Measurements from ENCODE around the gene ATP5MC3. TPM values are rescaled to one million over a fixed set of nuclear protein-coding genes. Genes with fewer than 3 reads are reported as not detected.
"Not testable (repeated sequence)": the region's sequence is repeated elsewhere in the genome, so short reads cannot be mapped to it uniquely, and the experiment has no call there.

The ATP5MC3 gene
- total RNA-seq (189 TPM), polyA plus RNA-seq (ENCODE audit: insufficient read depth, low read depth, low replicate concordance) (990 TPM)
- long read RNA-seq, donor 1, full-length matches to known transcripts: 194 of 388 reads
- long read RNA-seq, donor 1, partial matches to known transcripts: 155 of 388 reads
- long read RNA-seq, donor 1, other reads (novel, unspliced or antisense): 39 of 388 reads
- long read RNA-seq, donor 2, full-length matches to known transcripts: 269 of 392 reads
- long read RNA-seq, donor 2, partial matches to known transcripts: 65 of 392 reads
- long read RNA-seq, donor 2, other reads (novel, unspliced or antisense): 58 of 392 reads
- long read RNA-seq, donor 3, full-length matches to known transcripts: 321 of 458 reads
- long read RNA-seq, donor 3, partial matches to known transcripts: 71 of 458 reads
- long read RNA-seq, donor 3, other reads (novel, unspliced or antisense): 66 of 458 reads
- long read RNA-seq, donor 4, full-length matches to known transcripts: 205 of 264 reads
- long read RNA-seq, donor 4, partial matches to known transcripts: 14 of 264 reads
- long read RNA-seq, donor 4, other reads (novel, unspliced or antisense): 45 of 264 reads
- long read RNA-seq, donor 5, full-length matches to known transcripts: 8 of 27 reads
- long read RNA-seq, donor 5, partial matches to known transcripts: 14 of 27 reads
- long read RNA-seq, donor 5, other reads (novel, unspliced or antisense): 5 of 27 reads
- long read RNA-seq, donor 6, full-length matches to known transcripts: 571 of 1,007 reads
- long read RNA-seq, donor 6, partial matches to known transcripts: 323 of 1,007 reads
- long read RNA-seq, donor 6, other reads (novel, unspliced or antisense): 113 of 1,007 reads
- long read RNA-seq, donor 7, full-length matches to known transcripts: 119 of 128 reads
- long read RNA-seq, donor 7, partial matches to known transcripts: 8 of 128 reads
- long read RNA-seq, donor 7, other reads (novel, unspliced or antisense): 1 of 128 reads
- long read RNA-seq, donor 8, full-length matches to known transcripts: 284 of 497 reads
- long read RNA-seq, donor 8, partial matches to known transcripts: 154 of 497 reads
- long read RNA-seq, donor 8, other reads (novel, unspliced or antisense): 59 of 497 reads
- long read RNA-seq, donor 9, full-length matches to known transcripts: 138 of 222 reads
- long read RNA-seq, donor 9, partial matches to known transcripts: 60 of 222 reads
- long read RNA-seq, donor 9, other reads (novel, unspliced or antisense): 24 of 222 reads
- long read RNA-seq, donor 10, full-length matches to known transcripts: 209 of 392 reads
- long read RNA-seq, donor 10, partial matches to known transcripts: 149 of 392 reads
- long read RNA-seq, donor 10, other reads (novel, unspliced or antisense): 34 of 392 reads

GRCh38 chr2:175181104-175181876 is at the start of gene ATP5MC3:
Gene ATP5MC3 (minus strand): TSS chr2:175181710. CDS start chr2:175181393, 317 bp downstream.
- Histone ChIP-seq H3K9ac (ENCODE audit: low read length in 3 of 3) (peak within 1 kb of the TSS; percentile 57 to 99 (median 99)), H3K27me3 (ENCODE audit: control insufficient read depth, insufficient read depth, low read length) (no peaks in the 10 kb centered on the region), H3K27ac (ENCODE audit: low read depth in 2 of 2, low read length in 2 of 2) (peak within 1 kb of the TSS; percentile 89 to 94), H3K36me3 (ENCODE audit: control insufficient read depth in 2 of 3, insufficient read depth in 3 of 3, low read length in 3 of 3) (peaks cover 8 to 34% (median 18%) of the 10 kb centered on the region in 3 donors), H3K9me3 (ENCODE audit: control insufficient read depth in 2 of 3, insufficient read depth in 1 of 3, low read length in 3 of 3) (no peaks in the 10 kb centered on the region), H3K4me3 (ENCODE audit: low read length in 3 of 3) (peak within 1 kb of the TSS; percentile 78 to 98 (median 97)), H3K4me1 (ENCODE audit: control insufficient read depth in 2 of 3, insufficient read depth in 2 of 3, low read depth in 1 of 3, low read length in 3 of 3) (peaks cover 0 to 4% (median 2%) of the 10 kb centered on the region in 3 donors)
- TF ChIP-seq, protein P1, sequence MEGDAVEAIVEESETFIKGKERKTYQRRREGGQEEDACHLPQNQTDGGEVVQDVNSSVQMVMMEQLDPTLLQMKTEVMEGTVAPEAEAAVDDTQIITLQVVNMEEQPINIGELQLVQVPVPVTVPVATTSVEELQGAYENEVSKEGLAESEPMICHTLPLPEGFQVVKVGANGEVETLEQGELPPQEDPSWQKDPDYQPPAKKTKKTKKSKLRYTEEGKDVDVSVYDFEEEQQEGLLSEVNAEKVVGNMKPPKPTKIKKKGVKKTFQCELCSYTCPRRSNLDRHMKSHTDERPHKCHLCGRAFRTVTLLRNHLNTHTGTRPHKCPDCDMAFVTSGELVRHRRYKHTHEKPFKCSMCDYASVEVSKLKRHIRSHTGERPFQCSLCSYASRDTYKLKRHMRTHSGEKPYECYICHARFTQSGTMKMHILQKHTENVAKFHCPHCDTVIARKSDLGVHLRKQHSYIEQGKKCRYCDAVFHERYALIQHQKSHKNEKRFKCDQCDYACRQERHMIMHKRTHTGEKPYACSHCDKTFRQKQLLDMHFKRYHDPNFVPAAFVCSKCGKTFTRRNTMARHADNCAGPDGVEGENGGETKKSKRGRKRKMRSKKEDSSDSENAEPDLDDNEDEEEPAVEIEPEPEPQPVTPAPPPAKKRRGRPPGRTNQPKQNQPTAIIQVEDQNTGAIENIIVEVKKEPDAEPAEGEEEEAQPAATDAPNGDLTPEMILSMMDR (IDR thresholded peaks at IDR 0.05; ENCODE audit: borderline replicate concordance, extremely low read depth, insufficient read depth): no peak
- FAIRE-seq (no peak), DNase-seq (peak; percentile 94 to 98 (median 98))
- intact Hi-C loops (cut with DNase I): no loop called here

DNA sequence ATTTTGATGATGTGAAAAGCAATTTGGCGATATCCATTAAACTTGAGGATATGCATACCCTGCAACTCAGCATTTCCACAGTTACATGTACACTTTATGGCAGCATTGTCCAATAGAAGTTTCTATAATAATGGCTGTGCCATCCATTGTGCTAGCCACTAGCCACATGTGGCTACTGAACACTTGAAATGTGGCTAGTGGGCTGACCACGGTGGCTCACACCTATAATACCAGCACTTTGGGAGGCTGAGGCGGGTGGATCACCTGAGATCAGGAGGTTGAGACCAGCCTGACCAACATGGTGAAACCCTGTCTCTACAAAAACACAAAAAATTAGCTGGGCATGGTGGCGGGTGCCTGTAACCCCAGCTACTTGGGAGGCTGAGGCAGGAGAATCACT is 47.1 kb upstream of the ATP5MC3 start:
- H3K36me3 ChIP-seq (ENCODE audit: control insufficient read depth in 2 of 3, insufficient read depth in 3 of 3, low read length in 3 of 3); H3K27ac ChIP-seq (ENCODE audit: low read depth in 2 of 2, low read length in 2 of 2); H3K27me3 ChIP-seq (ENCODE audit: control insufficient read depth, insufficient read depth, low read length); H3K4me1 ChIP-seq (ENCODE audit: control insufficient read depth in 2 of 3, insufficient read depth in 2 of 3, low read depth in 1 of 3, low read length in 3 of 3); FAIRE-seq; intact Hi-C loops (cut with DNase I); H3K9me3 ChIP-seq (ENCODE audit: control insufficient read depth in 2 of 3, insufficient read depth in 1 of 3, low read length in 3 of 3); H3K4me3 ChIP-seq (ENCODE audit: low read length in 3 of 3); H3K9ac ChIP-seq (ENCODE audit: low read length in 3 of 3): not testable (repeated sequence)
- peak in 1 of 5 donors; percentile 15 for DNase-seq

- intact Hi-C loops (cut with DNase I): no loop called here
- TF ChIP-seq, protein P1 (IDR thresholded peaks at IDR 0.05; ENCODE audit: borderline replicate concordance, extremely low read depth, insufficient read depth): no peak
- H3K36me3 ChIP-seq (ENCODE audit: control insufficient read depth in 2 of 3, insufficient read depth in 3 of 3, low read length in 3 of 3): no peaks in the 10 kb centered on the region
- H3K9ac ChIP-seq (ENCODE audit: low read length in 3 of 3): no peak overlapping the region
- H3K27ac ChIP-seq (ENCODE audit: low read depth in 2 of 2, low read length in 2 of 2): no peak overlapping the region
- no peaks in the 10 kb centered on the region for H3K9me3 ChIP-seq (ENCODE audit: control insufficient read depth in 2 of 3, insufficient read depth in 1 of 3, low read length in 3 of 3)
- H3K27me3 ChIP-seq (ENCODE audit: control insufficient read depth, insufficient read depth, low read length): no peaks in the 10 kb centered on the region
- H3K4me1 ChIP-seq (ENCODE audit: control insufficient read depth in 2 of 3, insufficient read depth in 2 of 3, low read depth in 1 of 3, low read length in 3 of 3): no peaks in the 10 kb centered on the region
- FAIRE-seq (no peak), DNase-seq (no peak)
- H3K4me3 ChIP-seq (ENCODE audit: low read length in 3 of 3): no peak overlapping the region
Measured at GRCh38 chr2:175228179-175228578, 46.7 kb upstream of the ATP5MC3 start.

Measured in kidney (tissue), 22 donors.